Body of pancreas (tissue), 4 donors: ENCODE data around the gene CUL9. TPM values are rescaled to one million over a fixed set of nuclear protein-coding genes. Genes with fewer than 3 reads are reported as not detected.

Source experiments
- ATAC-seq: fragments of 150-250 bp; one replicate; pipeline ENCODE4 v1.9.1; 2016
- DNase-seq, 4 donors: peaks; one replicate each; pipeline ENCODE4 v3.0.0-alpha.2; 2019
- H3K27ac ChIP-seq, 4 donors: fragments of 200-600 bp; sonication (generic); 1 replicate in 3 of 4; 2 replicates in 1 of 4; pipeline versions ENCODE4 v1.5.1 to v1.6.1; 2016 to 2019; ENCODE audit warnings: mild to moderate bottlenecking in 1 of 4, mixed read lengths in 1 of 4, moderate library complexity in 1 of 4
- H3K27me3 ChIP-seq, 2 donors: fragments of 200-600 bp; sonication (generic); one replicate each; pipeline ENCODE4 v1.6.0; 2016; ENCODE audit warnings: mild to moderate bottlenecking in 1 of 2
- H3K36me3 ChIP-seq, 2 donors: fragments of 200-600 bp; sonication (generic); replicated peaks in 1 of 2; 2 replicates each; pipeline ENCODE4 v1.5.1; 2016; ENCODE audit warnings: low read depth in 2 of 2; ENCODE audit not compliant: insufficient read depth in 1 of 2
- H3K4me1 ChIP-seq: fragments of 200-600 bp; sonication (generic); one replicate; pipeline ENCODE4 v1.6.0; 2016
- H3K4me3 ChIP-seq, 2 donors: fragments of 200-600 bp; sonication (generic); 1 replicate in 1 of 2; 2 replicates in 1 of 2; pipeline ENCODE4 v1.5.1; 2016 to 2019
- H3K9me3 ChIP-seq, 3 donors: fragments of 200-600 bp; sonication (generic); 1 replicate in 2 of 3; 2 replicates in 1 of 3; pipeline ENCODE4 v1.5.1; 2016
- CTCF ChIP-seq, 7 experiments: fragments of 450-650 bp in 4 of 7; fragments of 200-600 bp in 3 of 7; sonication (generic) in 3 of 7; IDR thresholded peaks; one replicate each; pipeline ENCODE4 v1.5.1; 2016 to 2019; ENCODE audit warnings: antibody characterized with exemption in 7 of 7
- POLR2A ChIP-seq, 3 donors: fragments of 450-650 bp; IDR thresholded peaks; one replicate each; pipeline ENCODE4 v1.6.1; 2016; ENCODE audit warnings: antibody characterized with exemption in 3 of 3, mild to moderate bottlenecking in 2 of 3
- WGBS, 2 donors: methylation state at CpG; one replicate each; pipeline ENCODE4 v1.1.5; 2017; 5-methylcytosine and 5-hydroxymethylcytosine counted together
- intact Hi-C: fragments of 100-400 bp; cut with DNase I; formaldehyde crosslinking; loops from one replicate; pipeline ENCODE4 v1.15.1; 2023
- total RNA-seq, 2 donors: library from RNA; depleted of rRNA; stranded (reverse); fragments of >200 nt; gene quantifications; one replicate each; pipeline ENCODE4 v1.1.0, GENCODE V29; 2016

CUL9 gene
- total RNA-seq, 2 donors from 2014 or later = 34.8 to 84.4 TPM

DNA sequence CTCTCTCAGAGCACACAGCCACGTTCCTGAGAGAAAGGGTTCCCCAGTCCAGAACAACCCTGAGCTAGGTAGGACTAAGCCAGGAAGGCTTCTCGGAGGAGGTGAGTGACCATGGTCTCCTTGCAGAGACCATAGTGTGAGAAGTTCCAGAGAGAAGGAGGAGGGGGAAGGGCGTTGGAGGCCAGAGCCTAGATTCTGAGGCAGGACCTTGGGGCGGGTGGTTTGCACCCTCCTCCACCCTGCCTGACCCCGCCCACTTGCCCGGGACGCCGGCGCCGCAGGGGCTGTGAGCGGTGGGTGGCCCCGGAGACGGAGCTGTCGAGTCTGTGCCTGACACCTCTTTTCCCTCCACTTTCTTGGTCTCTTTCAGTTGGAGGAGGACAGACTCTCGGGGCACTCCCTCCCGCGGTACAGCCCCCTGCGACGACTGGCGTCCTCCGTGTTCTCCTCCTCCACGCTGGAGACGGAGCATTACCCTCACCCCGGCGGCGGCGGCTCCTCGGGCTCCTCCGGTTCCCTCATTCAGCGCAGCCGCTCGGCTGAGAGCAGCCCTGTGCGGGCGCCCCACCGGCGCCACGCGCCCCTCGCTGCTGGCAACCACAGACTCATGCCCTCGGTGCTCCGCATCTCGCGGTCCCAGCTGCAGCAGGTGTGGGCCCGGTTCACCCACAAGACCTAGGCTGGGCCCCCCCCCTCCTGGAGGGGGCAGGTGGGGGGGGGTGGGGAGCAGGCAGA, 87.4 kb downstream of the CUL9 start:
- Histone ChIP-seq H3K27me3 (no peaks in the 10 kb centered on the region), H3K27ac (peak overlapping the region in 2 of 4 donors; percentile 29 to 61), H3K36me3 (no peaks in the 10 kb centered on the region), H3K9me3 (no peaks in the 10 kb centered on the region), H3K4me3 (no peak overlapping the region), H3K4me1 (peaks cover 38% of the 10 kb centered on the region)
- 3% methylated on average over 25 to 35 of the region's 44 CpGs for WGBS, 2 donors
- intact Hi-C loops = no loop called here
- peak in 1 of 3 donors; percentile 21 for TF ChIP-seq POLR2A (IDR thresholded peaks at IDR 0.05)
- no peak for TF ChIP-seq CTCF (IDR thresholded peaks at IDR 0.05)
- ATAC-seq (peak; percentile 45), DNase-seq (peak; percentile 43 to 67 (median 52))

GRCh38 chr6:43271103-43271815, 89.3 kb downstream of the CUL9 start:
- DNase-seq = no peak
- TF ChIP-seq POLR2A (IDR thresholded peaks at IDR 0.05) = no peak
- TF ChIP-seq CTCF (IDR thresholded peaks at IDR 0.05) = no peak
- Histone ChIP-seq H3K27me3 (no peaks in the 10 kb centered on the region), H3K36me3 (no peaks in the 10 kb centered on the region), H3K4me3 (no peak overlapping the region), H3K27ac (peak overlapping the region in 1 of 4 donors; percentile 61), H3K4me1 (peaks cover 45% of the 10 kb centered on the region), H3K9me3 (no peaks in the 10 kb centered on the region)
- 83 to 92% methylated on average over 8 of the region's 8 CpGs for WGBS, 2 donors
- intact Hi-C loops = no loop called here
- no peak for ATAC-seq

GRCh38 chr6:43271944-43272343, 89.9 kb downstream of the CUL9 start:
- intact Hi-C loops = no loop called here
- DNase-seq = no peak
- ATAC-seq = no peak
- Histone ChIP-seq H3K36me3 (no peaks in the 10 kb centered on the region), H3K27ac (no peak overlapping the region), H3K9me3 (no peaks in the 10 kb centered on the region), H3K4me1 (peaks cover 45% of the 10 kb centered on the region), H3K27me3 (no peaks in the 10 kb centered on the region), H3K4me3 (no peak overlapping the region)
- TF ChIP-seq CTCF (IDR thresholded peaks at IDR 0.05) = no peak
- TF ChIP-seq POLR2A (IDR thresholded peaks at IDR 0.05) = no peak

GRCh38 chr6:43273707-43274106, 91.7 kb downstream of the CUL9 start:
- Histone ChIP-seq H3K4me1 (peaks cover 28% of the 10 kb centered on the region), H3K36me3 (no peaks in the 10 kb centered on the region), H3K9me3 (no peaks in the 10 kb centered on the region), H3K4me3 (no peak overlapping the region), H3K27me3 (no peaks in the 10 kb centered on the region), H3K27ac (no peak overlapping the region)
- TF ChIP-seq POLR2A (IDR thresholded peaks at IDR 0.05) = no peak
- TF ChIP-seq CTCF (IDR thresholded peaks at IDR 0.05) = no peak
- DNase-seq (no peak), ATAC-seq (no peak)
- 62 to 69% methylated on average over 2 of the region's 2 CpGs for WGBS, 2 donors
- intact Hi-C loops = no loop called here

Other genes with a start within 250 kb of the CUL9 start
- 100 to 1,000 TPM in 1 of 2 donors, 10 to 100 TPM in 1; 67.2 to 630 TPM for gene GNMT, start 221.4 kb upstream of the CUL9 start, total RNA-seq
- gene PEX6, start 203.0 kb upstream of the CUL9 start, total RNA-seq = 10 to 100 TPM; 18.1 to 26.2 TPM
- gene PPP2R5D, start 197.6 kb upstream of the CUL9 start, total RNA-seq = 10 to 100 TPM in 1 of 2 donors, 1 to 10 TPM in 1; 8.2 to 13.5 TPM
- 10 to 100 TPM; 17.5 to 32.9 TPM for gene MEA1, start 168.2 kb upstream of the CUL9 start, total RNA-seq
- gene KLHDC3, start 167.9 kb upstream of the CUL9 start, total RNA-seq = 10 to 100 TPM; 29.7 to 44.6 TPM
- gene RRP36, start 160.6 kb upstream of the CUL9 start, total RNA-seq = 10 to 100 TPM; 28.3 to 29.7 TPM
- 10 to 100 TPM; 16.3 to 24.4 TPM for gene CUL7, start 128.3 kb upstream of the CUL9 start, total RNA-seq
- 10 to 100 TPM; 13.5 to 15.2 TPM for gene MRPL2, start 122.8 kb upstream of the CUL9 start, total RNA-seq
- gene KLC4, start 122.6 kb upstream of the CUL9 start, total RNA-seq = 10 to 100 TPM; 19.8 to 33.5 TPM
- 10 to 100 TPM; 26.4 to 28.0 TPM for gene PTK7, start 105.9 kb upstream of the CUL9 start, total RNA-seq
- 10 to 100 TPM; 12.7 to 30.7 TPM for gene SRF, start 10.9 kb upstream of the CUL9 start, total RNA-seq
- gene DNPH1, start 47.3 kb downstream of the CUL9 start, total RNA-seq = 100 to 1,000 TPM in 1 of 2 donors, 10 to 100 TPM in 1; 94.2 to 119 TPM
- gene TTBK1, start 61.3 kb downstream of the CUL9 start, total RNA-seq = under 1 TPM; 0.26 to 0.33 TPM
- gene SLC22A7, start 116.1 kb downstream of the CUL9 start, total RNA-seq = not detected
- not detected for gene CRIP3, start 126.6 kb downstream of the CUL9 start, total RNA-seq
- gene ZNF318, start 187.5 kb downstream of the CUL9 start, total RNA-seq = 10 to 100 TPM; 14.0 to 14.5 TPM
- gene ABCC10, start 245.3 kb downstream of the CUL9 start, total RNA-seq = 10 to 100 TPM; 17.1 to 44.5 TPM